Measurements from ENCODE around the gene SUPT3H.

DNA sequence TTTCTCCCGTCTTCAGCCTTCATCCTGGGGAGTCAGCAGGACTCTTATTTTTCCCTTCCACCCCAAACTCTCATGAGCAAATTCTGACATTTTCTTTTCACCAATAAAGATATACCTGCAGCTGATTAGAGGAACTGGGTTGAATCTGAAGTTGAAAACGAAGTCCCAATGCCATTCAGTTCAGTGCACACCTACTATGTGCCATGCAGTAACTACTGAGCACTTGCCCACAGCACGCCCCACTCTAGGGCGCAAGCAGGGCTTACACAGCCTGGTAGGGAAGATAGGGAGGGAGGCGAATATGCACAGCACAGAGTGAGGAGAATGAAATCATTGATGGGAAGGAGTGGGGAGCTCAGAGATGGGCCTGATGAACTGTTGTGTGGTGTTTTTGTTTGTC is 588.7 kb downstream of the SUPT3H start:
- TF ChIP-seq, protein P1, sequence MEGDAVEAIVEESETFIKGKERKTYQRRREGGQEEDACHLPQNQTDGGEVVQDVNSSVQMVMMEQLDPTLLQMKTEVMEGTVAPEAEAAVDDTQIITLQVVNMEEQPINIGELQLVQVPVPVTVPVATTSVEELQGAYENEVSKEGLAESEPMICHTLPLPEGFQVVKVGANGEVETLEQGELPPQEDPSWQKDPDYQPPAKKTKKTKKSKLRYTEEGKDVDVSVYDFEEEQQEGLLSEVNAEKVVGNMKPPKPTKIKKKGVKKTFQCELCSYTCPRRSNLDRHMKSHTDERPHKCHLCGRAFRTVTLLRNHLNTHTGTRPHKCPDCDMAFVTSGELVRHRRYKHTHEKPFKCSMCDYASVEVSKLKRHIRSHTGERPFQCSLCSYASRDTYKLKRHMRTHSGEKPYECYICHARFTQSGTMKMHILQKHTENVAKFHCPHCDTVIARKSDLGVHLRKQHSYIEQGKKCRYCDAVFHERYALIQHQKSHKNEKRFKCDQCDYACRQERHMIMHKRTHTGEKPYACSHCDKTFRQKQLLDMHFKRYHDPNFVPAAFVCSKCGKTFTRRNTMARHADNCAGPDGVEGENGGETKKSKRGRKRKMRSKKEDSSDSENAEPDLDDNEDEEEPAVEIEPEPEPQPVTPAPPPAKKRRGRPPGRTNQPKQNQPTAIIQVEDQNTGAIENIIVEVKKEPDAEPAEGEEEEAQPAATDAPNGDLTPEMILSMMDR (IDR thresholded peaks at IDR 0.05): no peak
- no peak for TF ChIP-seq EZH2 (IDR thresholded peaks at IDR 0.05; ENCODE audit: borderline replicate concordance, insufficient read depth, low read depth, low read length, poor library complexity, severe bottlenecking)

Data from B cell (primary cell).